CD1c-positive myeloid dendritic cell (primary cell): ENCODE results near the gene CCSER1.

ENCODE experiments used
- DNase-seq: peaks from one replicate; pipeline ENCODE4 v3.0.0-alpha.2; 2016; ENCODE audit errors: extremely low spot score

Gene CCSER1

DNA sequence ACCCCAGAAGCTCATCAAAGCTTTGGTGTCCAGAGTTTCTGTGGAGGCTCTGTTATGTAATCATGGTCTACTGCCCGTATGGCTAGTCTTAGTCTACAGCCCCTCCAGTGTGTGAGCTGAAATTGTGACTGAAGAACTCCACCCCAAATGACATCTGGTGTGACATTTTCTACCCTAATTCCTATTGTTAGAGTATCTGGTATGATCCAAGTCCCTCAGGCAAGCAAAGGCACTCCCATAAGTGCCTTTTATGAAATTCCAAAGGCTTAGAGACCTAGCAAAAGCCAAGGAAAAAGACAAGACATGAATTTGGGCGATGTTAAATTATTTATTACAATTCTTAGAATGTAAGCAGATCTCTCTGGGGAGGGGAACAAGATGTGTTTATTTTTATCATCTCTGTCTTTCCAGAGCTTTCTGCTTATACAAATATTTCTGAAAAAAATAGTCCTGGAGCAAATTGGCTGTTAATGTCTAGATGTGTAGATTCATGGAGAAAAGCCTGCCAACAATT is 417.4 kb downstream of the CCSER1 start:
- no peak for DNase-seq

- DNase-seq, result no peak
Measured at GRCh38 chr4:90545380-90545779, 418.2 kb downstream of the CCSER1 start.

DNA sequence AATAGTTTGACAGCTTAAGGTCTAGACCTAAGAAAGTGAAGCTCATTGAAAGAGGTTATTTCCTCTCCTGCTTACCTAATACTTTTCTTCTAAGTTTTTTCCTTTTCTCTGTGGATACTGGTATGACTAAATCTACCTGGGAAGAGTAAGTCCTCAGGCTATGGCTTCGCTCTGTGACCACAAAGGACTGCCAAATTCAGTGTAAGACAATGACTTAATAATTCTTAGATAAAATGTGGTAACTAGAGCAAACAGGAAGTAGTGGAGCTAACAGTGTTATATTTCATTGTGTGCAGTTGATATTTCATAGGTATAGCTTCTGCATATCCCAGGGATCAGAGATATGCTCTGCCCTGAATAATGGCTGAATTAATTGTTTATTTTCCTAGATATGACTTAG is 418.9 kb downstream of the CCSER1 start:
- no peak for DNase-seq

- no peak for DNase-seq
Measured at GRCh38 chr4:90570615-90571014, 443.4 kb downstream of the CCSER1 start.

GRCh38 chr4:90572996-90573395 is 445.8 kb downstream of the CCSER1 start:
- DNase-seq, result no peak

GRCh38 chr4:90575371-90575770 is 448.2 kb downstream of the CCSER1 start:
- no peak for DNase-seq

DNA sequence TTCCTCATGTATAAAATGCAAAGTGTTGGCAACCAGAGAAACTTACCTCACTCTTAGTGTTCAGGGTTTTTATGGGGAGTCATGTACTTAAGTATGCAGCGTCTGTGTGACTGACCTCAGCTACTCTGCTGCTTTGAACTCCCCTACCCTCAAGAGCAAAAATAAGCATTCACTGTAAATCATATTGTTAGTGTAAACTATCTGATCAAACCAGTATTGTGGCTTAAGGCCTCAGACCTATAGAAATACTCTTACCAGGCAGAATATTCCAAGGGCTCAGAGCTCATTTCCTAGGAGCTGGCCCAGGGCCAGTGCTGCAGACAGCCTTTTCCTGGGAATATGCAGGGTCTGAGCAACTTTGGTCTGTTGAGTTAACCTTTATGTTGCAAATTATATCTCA is 453.1 kb downstream of the CCSER1 start:
- DNase-seq, result no peak

- no peak for DNase-seq
Measured at GRCh38 chr4:90582087-90582486, 454.9 kb downstream of the CCSER1 start.

- no peak for DNase-seq
Measured at GRCh38 chr4:90584051-90584450, 456.9 kb downstream of the CCSER1 start.

GRCh38 chr4:90585961-90586360 is 458.8 kb downstream of the CCSER1 start:
- DNase-seq, result no peak

- no peak for DNase-seq
Measured at GRCh38 chr4:90586799-90587198, 459.6 kb downstream of the CCSER1 start.

DNA sequence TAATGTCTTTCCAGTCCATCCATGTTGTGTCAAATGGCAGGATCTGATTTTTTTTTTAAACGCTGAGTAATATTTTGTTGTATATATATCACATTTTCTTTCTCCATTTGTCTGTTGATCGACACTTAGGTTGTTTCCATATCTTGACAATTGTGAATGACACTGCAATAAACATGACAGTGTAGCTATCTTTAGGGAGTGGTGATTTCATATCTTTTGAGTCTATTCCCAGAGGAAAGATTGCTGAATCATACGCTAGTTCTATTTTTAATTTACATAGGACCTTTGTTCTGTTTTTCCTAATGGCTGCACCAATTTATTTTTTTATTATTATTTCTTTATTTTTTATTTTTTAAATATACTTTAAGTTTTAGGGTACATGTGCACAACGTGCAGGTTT is 470.7 kb downstream of the CCSER1 start:
- no peak for DNase-seq

GRCh38 chr4:90598741-90599140 is 471.5 kb downstream of the CCSER1 start:
- DNase-seq, result no peak

DNA sequence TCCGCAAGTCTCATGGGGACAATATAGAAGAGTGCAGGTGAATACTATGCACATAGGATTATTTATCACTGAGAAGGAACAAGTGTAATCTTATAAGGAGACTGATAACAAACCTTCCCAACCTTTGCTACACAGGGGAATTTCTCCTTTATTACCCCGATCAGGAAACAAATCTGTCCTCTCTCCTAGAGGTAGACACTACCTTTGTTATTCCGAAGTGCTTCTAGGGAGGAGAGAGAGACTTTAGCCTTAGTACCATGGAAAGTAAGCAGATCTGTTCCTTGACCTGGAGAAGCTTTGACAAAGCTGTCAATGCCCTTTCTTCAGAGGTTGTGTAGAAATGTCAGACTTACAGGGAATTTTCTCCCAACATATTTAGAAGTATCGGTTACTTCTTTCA is 475.5 kb downstream of the CCSER1 start:
- no peak for DNase-seq

- no peak for DNase-seq
Measured at GRCh38 chr4:90603540-90603939, 476.3 kb downstream of the CCSER1 start.

DNA sequence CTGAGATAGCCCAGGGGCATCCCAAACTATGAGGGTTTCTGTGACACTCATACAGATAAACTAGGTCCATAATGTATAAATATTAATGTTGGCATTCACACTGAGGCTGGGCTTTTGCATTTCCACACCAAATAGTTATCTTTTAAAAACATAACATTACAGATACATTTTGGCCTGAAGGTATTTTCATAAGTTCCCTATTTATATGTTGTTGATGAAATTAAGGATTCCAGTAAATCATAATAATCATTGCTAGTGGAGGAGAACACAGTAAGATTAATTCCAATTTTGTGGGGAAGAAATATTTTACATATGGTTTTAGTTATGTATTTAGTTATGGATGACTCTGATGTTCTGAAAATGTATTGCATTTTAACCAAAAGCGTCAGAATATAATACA is 479.6 kb downstream of the CCSER1 start:
- no peak for DNase-seq

- no peak for DNase-seq
Measured at GRCh38 chr4:90614371-90614770, 487.2 kb downstream of the CCSER1 start.

DNA sequence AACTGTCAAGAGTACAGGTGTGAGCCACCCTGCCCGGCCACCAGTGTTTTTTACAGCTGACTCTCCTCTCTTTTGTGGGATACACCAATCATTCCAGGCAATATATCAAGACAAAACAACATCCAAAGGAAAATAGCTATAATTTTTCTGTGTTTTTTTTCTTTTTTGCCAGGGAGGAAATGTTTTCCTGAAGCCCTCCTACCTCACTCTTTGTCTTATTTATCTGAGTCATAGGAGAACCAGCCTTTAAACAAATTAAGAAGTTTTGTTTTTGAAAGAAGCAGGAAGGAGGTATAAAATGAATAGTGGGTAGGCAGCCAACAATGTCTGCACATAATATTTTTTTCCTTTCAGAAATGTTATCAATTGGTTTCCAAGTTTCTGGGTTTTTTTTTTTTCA is 493.9 kb downstream of the CCSER1 start:
- DNase-seq, result no peak

- DNase-seq, result no peak
Measured at GRCh38 chr4:90624781-90625180, 497.6 kb downstream of the CCSER1 start.

DNA sequence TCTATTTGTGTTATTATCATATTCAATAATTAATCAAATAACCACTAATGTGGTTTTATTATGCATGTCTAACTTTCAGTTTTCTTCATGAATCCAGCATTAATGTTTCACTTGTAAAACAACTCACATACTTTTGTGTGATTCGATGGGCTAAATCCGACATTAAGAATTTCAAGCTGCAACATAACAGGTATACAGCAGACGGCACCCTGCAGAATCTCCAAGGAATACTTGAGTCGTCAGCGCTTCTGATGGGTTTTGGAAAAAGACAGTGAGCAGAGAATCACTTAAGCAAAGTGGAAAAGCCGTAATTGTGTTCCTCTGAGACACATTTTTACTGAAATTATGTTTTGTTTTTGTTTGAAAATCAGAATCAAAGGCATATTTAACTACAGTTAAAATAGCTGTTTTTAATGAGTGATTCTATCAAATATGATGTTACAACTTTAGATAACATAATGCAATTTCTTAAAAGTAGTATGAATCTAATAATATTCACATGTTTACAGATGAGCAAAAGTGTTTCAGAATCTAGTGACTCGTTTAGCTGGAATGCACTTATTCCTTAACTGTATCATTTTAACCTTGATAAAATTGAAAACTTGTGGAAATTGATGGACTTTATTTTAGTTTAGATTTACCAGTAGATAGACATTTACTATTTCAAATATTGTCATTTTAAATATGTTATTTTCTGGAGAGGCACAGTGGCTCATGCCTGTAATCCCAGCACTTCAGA is 514.8 kb downstream of the CCSER1 start:
- DNase-seq, result no peak

DNA sequence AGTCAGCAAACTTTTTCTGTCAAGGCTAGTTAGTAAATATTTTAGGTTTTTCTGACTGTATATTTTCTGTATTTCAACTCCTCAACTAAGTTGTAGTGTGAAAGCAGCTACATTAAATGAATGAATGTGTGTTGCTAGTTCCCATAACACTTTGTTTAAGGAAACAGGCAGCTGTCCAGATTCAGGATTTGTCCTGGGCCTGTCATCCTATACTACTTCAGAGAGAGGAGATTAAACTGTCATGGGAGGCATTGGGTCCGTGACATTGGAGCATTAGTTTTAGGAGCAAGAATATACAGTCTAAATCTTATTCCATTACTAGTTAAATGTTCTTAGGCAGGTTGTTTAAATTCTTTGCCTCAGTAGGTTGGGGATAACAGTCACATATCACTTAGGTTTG is 516.0 kb downstream of the CCSER1 start:
- no peak for DNase-seq

DNA sequence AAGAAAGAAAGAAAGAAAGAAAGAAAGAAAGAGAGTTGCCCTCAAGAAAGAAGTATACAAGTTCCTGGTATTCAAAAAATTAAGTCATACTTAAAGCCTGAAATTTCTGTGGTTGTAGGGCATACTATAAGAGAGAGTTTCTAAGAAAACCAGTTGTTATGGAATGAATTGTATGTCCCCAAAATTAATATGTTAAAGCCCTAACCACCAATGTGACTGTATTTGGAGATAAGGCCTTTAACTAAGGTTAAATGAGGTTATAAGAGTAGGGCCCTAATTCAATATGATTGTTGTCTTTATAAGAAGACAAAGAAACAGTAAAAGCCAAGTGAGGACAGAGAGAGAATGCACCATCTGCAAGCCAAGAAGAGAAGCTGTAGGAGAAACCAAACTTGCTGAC is 521.1 kb downstream of the CCSER1 start:
- no peak for DNase-seq

- no peak for DNase-seq
Measured at GRCh38 chr4:90648791-90649190, 521.6 kb downstream of the CCSER1 start.

DNA sequence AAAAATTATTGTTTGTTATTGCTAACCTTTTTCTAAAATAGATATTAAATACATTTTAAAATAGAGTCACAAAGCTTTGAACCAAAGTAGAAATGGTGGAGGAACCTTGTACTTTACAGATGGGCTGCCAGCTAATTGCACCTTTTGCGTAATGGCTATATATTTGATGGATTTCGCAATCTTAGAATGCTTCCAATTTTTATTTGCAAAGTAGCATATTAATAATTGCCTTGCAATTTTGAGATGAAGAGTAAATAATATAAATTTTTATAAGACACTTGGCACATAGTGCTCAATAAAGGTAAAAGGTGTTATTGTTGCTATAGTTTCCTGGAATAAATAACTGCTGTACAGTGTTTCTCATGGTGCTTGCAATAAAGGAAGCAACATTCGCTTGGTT is 533.5 kb downstream of the CCSER1 start:
- no peak for DNase-seq
